Sigmoid colon (tissue), 7 donors: ENCODE data around the gene TMEM89. TPM values are rescaled to one million over a fixed set of nuclear protein-coding genes. Genes with fewer than 3 reads are reported as not detected.

Source experiments
- DNase-seq: peaks from one replicate; pipeline ENCODE4 v3.0.0-alpha.2; 2019
- H3K27ac ChIP-seq, 4 donors: fragments of 200-600 bp; sonication (generic); one replicate each; pipeline ENCODE4 v1.5.1; 2016 to 2019; ENCODE audit warnings: mild to moderate bottlenecking in 1 of 4
- H3K27me3 ChIP-seq, 3 donors: fragments of 200-600 bp; sonication (generic); one replicate each; pipeline ENCODE4 v1.5.1; 2019; ENCODE audit warnings: mild to moderate bottlenecking in 1 of 3
- H3K36me3 ChIP-seq, 4 donors: fragments of 200-600 bp; sonication (generic); one replicate each; pipeline ENCODE4 v1.5.1; 2016 to 2019
- H3K4me1 ChIP-seq, 4 donors: fragments of 200-600 bp; sonication (generic); one replicate each; pipeline ENCODE4 v1.5.1; 2017 to 2019
- H3K4me3 ChIP-seq, 4 donors: fragments of 200-600 bp; sonication (generic); one replicate each; pipeline ENCODE4 v1.5.1; 2017 to 2019; ENCODE audit warnings: mild to moderate bottlenecking in 2 of 4, moderate library complexity in 1 of 4
- H3K9me3 ChIP-seq, 4 donors: fragments of 200-600 bp in 3 of 4; sonication (generic) in 3 of 4; one replicate each; pipeline versions ENCODE4 v1.5.1 to v1.6.1; 2013 to 2019
- EP300 ChIP-seq, 4 donors: sonication (generic); formaldehyde crosslinking; IDR thresholded peaks; one replicate each; pipeline ENCODE4 v1.6.1; 2017; ENCODE audit warnings: antibody characterized with exemption in 4 of 4
- POLR2A ChIP-seq, 2 donors: fragments of 450-650 bp; IDR thresholded peaks; one replicate each; pipeline ENCODE4 v1.6.1; 2016; ENCODE audit warnings: antibody characterized with exemption in 2 of 2, mild to moderate bottlenecking in 2 of 2, moderate library complexity in 2 of 2
- POLR2AphosphoS5 ChIP-seq, 4 donors: sonication (generic); formaldehyde crosslinking; IDR thresholded peaks; one replicate each; pipeline ENCODE4 v1.6.1; 2017; ENCODE audit warnings: antibody characterized with exemption in 4 of 4
- whole genome bisulfite sequencing, 2 donors: extraction: QIAGEN DNeasy Blood & Tissue Kit; methylation state at CpG; one replicate each; pipeline ENCODE4 v1.1.7; 2013; 5-methylcytosine and 5-hydroxymethylcytosine counted together
- intact Hi-C: fragments of 100-400 bp; cut with DNase I; formaldehyde crosslinking; loops from one replicate; pipeline ENCODE4 v1.15.1; 2023
- polyA plus RNA-seq, 3 donors: library from polyadenylated mRNA; stranded (reverse); fragments of 200-250 nt; gene quantifications; one replicate each; pipeline ENCODE4 v1.2.3, GENCODE V29; 2013
- total RNA-seq, 4 donors: library from RNA; depleted of rRNA; stranded (reverse); fragments of >200 nt; gene quantifications; one replicate each; pipeline ENCODE4 v1.1.0, GENCODE V29; 2016
- TF ChIP-seq, protein P1 (sequence below), 4 experiments: fragments of 450-650 bp in 3 of 4; fragments of 200-600 bp in 1 of 4; IDR thresholded peaks; one replicate each; pipeline ENCODE4 v1.5.1; 2016 to 2019; ENCODE audit warnings: antibody characterized with exemption in 4 of 4, mild to moderate bottlenecking in 3 of 4, moderate library complexity in 2 of 4
- donor health status: healthy with polysubstance abuse.
- donor health status: Bipolar disorder and iron deficiency.
- donor health status: healthy.

Gene TMEM89
- total and polyA plus RNA-seq, 7 donors = 1.2 TPM; not detected in 6

- Histone ChIP-seq H3K27ac (peak overlapping the region; percentile 87 to 91 (median 87)), H3K27me3 (no peaks in the 10 kb centered on the region), H3K4me3 (peak overlapping the region; percentile 73 to 86 (median 80)), H3K9me3 (no peaks in the 10 kb centered on the region), H3K4me1 (peaks cover 0 to 26% (median 21%) of the 10 kb centered on the region in 4 donors), H3K36me3 (peaks cover 0 to 22% (median 8%) of the 10 kb centered on the region in 4 donors)
- WGBS, 2 donors = 2 to 3% methylated on average over 30 of the region's 30 CpGs
- peak; percentile 82 for DNase-seq
- TF ChIP-seq POLR2AphosphoS5 (IDR thresholded peaks at IDR 0.05) = no peak
- no peak for TF ChIP-seq POLR2A (IDR thresholded peaks at IDR 0.05)
- TF ChIP-seq, protein P1, sequence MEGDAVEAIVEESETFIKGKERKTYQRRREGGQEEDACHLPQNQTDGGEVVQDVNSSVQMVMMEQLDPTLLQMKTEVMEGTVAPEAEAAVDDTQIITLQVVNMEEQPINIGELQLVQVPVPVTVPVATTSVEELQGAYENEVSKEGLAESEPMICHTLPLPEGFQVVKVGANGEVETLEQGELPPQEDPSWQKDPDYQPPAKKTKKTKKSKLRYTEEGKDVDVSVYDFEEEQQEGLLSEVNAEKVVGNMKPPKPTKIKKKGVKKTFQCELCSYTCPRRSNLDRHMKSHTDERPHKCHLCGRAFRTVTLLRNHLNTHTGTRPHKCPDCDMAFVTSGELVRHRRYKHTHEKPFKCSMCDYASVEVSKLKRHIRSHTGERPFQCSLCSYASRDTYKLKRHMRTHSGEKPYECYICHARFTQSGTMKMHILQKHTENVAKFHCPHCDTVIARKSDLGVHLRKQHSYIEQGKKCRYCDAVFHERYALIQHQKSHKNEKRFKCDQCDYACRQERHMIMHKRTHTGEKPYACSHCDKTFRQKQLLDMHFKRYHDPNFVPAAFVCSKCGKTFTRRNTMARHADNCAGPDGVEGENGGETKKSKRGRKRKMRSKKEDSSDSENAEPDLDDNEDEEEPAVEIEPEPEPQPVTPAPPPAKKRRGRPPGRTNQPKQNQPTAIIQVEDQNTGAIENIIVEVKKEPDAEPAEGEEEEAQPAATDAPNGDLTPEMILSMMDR (IDR thresholded peaks at IDR 0.05) = no peak
- no peak for TF ChIP-seq EP300 (IDR thresholded peaks at IDR 0.05)
- intact Hi-C loops = loop anchor here (1.0 to 2.0 kb wide), 3 partner anchors 26 to 74 kb away; partner anchors contain the start of gene UQCRC1
These were observed 13.2 kb upstream of the TMEM89 start for GRCh38 chr3:48634661-48635221.

DNA sequence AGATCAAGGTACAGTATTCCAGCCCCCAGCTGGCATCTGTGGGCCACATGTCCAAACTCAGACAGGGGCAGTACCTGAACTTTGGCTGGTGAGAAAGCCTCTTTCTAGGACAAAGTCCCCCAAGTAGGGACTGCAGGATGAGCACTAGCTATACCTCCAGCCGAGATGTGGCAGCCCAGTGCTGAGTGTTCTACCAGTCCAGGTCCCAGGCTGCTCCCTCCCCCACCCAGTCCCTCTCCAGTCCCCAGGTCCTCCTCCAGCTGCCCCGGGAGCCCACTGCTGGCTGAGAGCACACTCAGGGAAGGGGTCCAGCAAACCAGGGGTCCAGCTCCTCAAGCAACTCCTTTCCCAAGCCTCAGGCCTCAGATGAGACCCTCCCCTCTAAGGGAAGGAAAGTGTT is 12.2 kb upstream of the TMEM89 start:
- Histone ChIP-seq H3K4me3 (no peak overlapping the region), H3K36me3 (peaks cover 0 to 27% (median 14%) of the 10 kb centered on the region in 4 donors), H3K4me1 (peaks cover 0 to 26% (median 21%) of the 10 kb centered on the region in 4 donors), H3K9me3 (no peaks in the 10 kb centered on the region), H3K27ac (no peak overlapping the region), H3K27me3 (no peaks in the 10 kb centered on the region)
- intact Hi-C loops = loop anchor here (2.0 kb wide), 2 partner anchors 25 to 73 kb away; partner anchors contain the start of gene UQCRC1
- WGBS, 2 donors = 88 to 96% methylated on average over 2 of the region's 2 CpGs
- TF ChIP-seq POLR2AphosphoS5 (IDR thresholded peaks at IDR 0.05) (no peak), EP300 (IDR thresholded peaks at IDR 0.05) (no peak), POLR2A (IDR thresholded peaks at IDR 0.05) (no peak)
- TF ChIP-seq, protein P1 (IDR thresholded peaks at IDR 0.05) = no peak
- no peak for DNase-seq

GRCh38 chr3:48633256-48633655 is 11.7 kb upstream of the TMEM89 start:
- no peak for DNase-seq
- Histone ChIP-seq H3K27me3 (no peaks in the 10 kb centered on the region), H3K4me3 (no peak overlapping the region), H3K4me1 (peaks cover 0 to 26% (median 21%) of the 10 kb centered on the region in 4 donors), H3K9me3 (no peaks in the 10 kb centered on the region), H3K36me3 (peaks cover 0 to 29% (median 19%) of the 10 kb centered on the region in 4 donors), H3K27ac (no peak overlapping the region)
- intact Hi-C loops = no loop called here
- WGBS, 2 donors = 95% methylated on average over 15 of the region's 15 CpGs
- TF ChIP-seq, protein P1 (IDR thresholded peaks at IDR 0.05) = no peak
- TF ChIP-seq POLR2A (IDR thresholded peaks at IDR 0.05) (no peak), POLR2AphosphoS5 (IDR thresholded peaks at IDR 0.05) (no peak), EP300 (IDR thresholded peaks at IDR 0.05) (no peak)

DNA sequence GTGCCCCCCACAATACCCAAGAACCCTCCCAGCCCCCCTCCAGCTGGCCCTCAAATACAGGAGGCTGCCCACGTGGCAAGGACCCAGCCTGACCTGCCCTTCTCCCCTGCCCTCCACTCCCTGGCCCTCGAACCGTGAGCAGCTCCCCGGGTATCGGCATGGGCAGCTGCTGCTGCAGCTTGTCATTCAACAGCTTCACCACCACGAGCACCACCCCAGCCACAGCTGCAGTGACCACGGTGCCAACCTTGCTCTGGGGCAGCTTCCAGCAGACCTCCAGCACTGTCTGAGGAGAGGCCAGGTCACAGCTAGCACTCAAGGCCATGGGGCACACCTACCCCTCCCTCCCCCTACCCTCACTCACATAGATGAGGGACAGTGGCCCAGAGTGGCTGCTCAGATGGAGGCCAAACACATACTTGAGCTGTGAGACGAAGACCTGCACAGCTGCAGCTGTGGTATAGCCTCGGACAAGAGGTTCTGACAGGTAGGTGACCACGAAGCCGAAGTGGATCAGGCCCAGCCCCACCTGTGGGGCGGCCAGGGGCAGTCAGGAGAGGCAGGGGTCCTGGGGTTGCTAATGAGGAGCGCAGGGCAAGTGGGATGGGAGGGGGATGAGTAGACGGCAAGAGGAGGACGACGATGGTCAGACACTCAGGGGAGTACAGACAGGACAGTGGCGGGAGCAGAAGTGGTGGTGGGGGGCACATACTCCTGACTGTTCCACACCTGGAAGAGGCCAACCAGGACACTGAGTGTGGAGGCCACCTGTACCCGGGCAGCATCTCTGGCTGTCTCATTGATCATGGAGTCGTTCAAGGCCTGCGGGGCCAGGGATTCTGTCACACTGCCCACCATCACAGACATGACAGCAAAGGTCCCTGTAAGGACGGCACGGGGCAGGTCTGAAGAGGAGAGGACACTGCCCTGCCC is 10.2 kb upstream of the TMEM89 start:
- no peak overlapping the region for H3K27ac ChIP-seq
- no peak for DNase-seq
- WGBS, 2 donors = 91 to 92% methylated on average over 22 of the region's 22 CpGs
- intact Hi-C loops = no loop called here
- H3K4me1 ChIP-seq = peaks cover 0 to 26% (median 21%) of the 10 kb centered on the region in 4 donors
- H3K9me3 ChIP-seq = no peaks in the 10 kb centered on the region
- no peaks in the 10 kb centered on the region for H3K27me3 ChIP-seq
- H3K4me3 ChIP-seq = no peak overlapping the region
- no peak for TF ChIP-seq POLR2AphosphoS5 (IDR thresholded peaks at IDR 0.05)
- TF ChIP-seq, protein P1 (IDR thresholded peaks at IDR 0.05) = no peak
- no peak for TF ChIP-seq POLR2A (IDR thresholded peaks at IDR 0.05)
- TF ChIP-seq EP300 (IDR thresholded peaks at IDR 0.05) = no peak
- H3K36me3 ChIP-seq = peaks cover 0 to 44% (median 24%) of the 10 kb centered on the region in 4 donors
